ENCODE data around the gene TBC1D25.

Gene TBC1D25

DNA sequence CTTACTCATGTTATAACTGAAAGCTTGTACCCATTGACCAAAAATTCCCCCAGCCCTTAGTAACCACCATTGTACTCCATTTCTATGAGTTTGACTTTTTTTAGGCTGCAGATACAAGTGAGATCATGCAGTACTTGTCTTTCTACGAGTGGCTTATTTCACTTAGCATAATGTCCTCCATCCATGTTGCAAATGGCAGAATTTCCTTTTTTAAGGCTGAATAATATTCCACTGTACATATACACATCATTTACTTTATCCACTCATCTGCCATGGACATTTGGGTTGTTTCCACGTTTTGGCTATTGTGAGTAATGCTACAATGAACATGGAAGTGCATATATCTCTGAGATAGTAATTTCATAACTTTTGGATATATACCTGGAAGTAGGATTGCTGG is 45.2 kb downstream of the TBC1D25 start:
- Histone ChIP-seq H3K27ac (ENCODE audit: low read depth, low read length) (no peak overlapping the region), H3K4me3 (ENCODE audit: low read depth, low read length) (no peak overlapping the region), H3K9me3 (ENCODE audit: control insufficient read depth, insufficient read depth, low read length) (peaks cover 9% of the 10 kb centered on the region), H3K4me1 (ENCODE audit: control insufficient read depth, insufficient read depth, low read length) (no peaks in the 10 kb centered on the region), H3K36me3 (ENCODE audit: control insufficient read depth, insufficient read depth, low read length) (0 out of 2 replicates have a peak, but pooled peaks cover 2% of the 10 kb centered on the region), H3K9ac (ENCODE audit: low read depth, low read length) (no peak overlapping the region), H3K27me3 (ENCODE audit: control insufficient read depth, insufficient read depth, low read length) (no peaks in the 10 kb centered on the region)

DNA sequence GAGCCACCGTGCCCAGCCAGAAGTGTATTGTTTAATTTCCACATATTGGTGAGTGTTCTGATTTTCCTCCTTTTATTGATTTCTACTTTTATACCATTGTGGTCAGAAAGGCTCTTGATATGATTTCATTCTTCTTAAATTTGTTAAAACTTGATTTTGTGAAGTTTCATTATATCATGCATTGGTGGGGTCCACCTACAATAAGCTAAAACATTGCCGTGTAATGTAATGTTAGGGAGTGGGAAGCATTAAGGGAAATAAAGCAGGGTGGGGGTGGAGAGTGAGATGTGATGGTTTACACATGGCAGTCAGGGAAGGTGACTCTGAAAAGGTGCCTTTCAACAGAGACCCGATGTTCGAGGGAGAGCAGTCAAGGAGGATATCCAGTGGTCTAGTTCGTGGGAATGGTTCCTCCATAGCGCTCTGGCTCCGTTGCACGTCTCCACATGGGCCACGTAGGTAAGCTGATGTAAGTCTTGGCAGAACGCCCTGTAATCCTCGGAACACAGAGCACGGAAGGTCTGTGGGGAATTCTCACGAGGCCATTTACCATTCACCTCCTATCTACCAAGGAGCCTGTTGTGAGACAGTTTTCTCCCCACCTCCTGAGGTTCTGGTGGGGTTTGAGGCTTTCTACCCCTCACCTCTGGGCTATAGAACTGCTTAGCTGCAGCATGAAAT is 50.1 kb downstream of the TBC1D25 start:
- Histone ChIP-seq H3K27ac (ENCODE audit: low read depth, low read length) (no peak overlapping the region), H3K4me3 (ENCODE audit: low read depth, low read length) (no peak overlapping the region), H3K27me3 (ENCODE audit: control insufficient read depth, insufficient read depth, low read length) (no peaks in the 10 kb centered on the region), H3K9me3 (ENCODE audit: control insufficient read depth, insufficient read depth, low read length) (peaks cover 18% of the 10 kb centered on the region), H3K9ac (ENCODE audit: low read depth, low read length) (no peak overlapping the region), H3K36me3 (ENCODE audit: control insufficient read depth, insufficient read depth, low read length) (no peaks in the 10 kb centered on the region), H3K4me1 (ENCODE audit: control insufficient read depth, insufficient read depth, low read length) (no peaks in the 10 kb centered on the region)

DNA sequence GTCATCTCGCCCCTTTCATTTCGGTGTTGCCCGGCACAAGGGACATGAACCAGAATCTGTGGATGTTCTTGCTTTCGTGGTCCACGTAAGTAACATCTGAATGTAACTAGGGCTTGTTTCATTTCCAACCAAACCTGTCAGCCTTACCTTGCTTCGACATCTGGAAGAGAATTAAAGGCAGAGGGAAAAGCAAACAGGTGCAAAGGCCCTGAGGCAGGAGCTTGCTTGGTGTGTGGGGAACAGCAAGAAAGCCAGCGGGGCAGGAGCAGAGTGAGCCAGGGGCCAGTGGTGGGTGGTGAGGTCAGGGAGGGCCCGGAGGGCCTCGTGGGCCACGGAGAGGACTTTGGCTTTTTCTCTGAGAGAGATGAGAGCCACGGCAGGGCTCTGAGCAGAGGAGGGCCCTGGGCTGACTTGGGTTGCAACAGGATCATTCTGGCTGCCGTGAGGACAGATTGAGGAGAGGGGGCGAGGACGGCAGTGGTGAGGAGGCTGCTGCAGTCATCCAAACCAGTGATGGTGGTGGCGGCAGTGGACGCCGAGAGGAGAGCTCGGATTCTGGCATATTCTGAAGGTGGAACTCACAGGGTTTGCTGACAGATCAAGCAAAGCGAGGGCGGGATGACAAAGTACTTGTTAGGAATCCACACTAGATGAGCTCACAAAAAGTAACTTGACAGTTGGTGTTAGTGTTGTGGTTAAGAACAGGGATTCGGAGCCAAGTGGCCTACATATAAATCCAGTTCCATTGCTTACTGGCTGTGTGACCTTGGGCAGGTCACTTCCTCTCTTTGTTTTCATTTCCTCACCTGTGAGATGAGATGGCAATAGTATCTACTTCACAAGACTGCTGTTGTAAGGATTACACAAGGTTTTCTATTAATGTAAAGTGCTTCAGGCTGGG is 50.9 kb downstream of the TBC1D25 start:
- H3K27ac ChIP-seq (ENCODE audit: low read depth, low read length) = no peak overlapping the region
- H3K9me3 ChIP-seq (ENCODE audit: control insufficient read depth, insufficient read depth, low read length) = peaks cover 20% of the 10 kb centered on the region
- H3K4me3 ChIP-seq (ENCODE audit: low read depth, low read length) = no peak overlapping the region
- no peaks in the 10 kb centered on the region for H3K4me1 ChIP-seq (ENCODE audit: control insufficient read depth, insufficient read depth, low read length)
- H3K27me3 ChIP-seq (ENCODE audit: control insufficient read depth, insufficient read depth, low read length) = no peaks in the 10 kb centered on the region
- H3K9ac ChIP-seq (ENCODE audit: low read depth, low read length) = no peak overlapping the region
- H3K36me3 ChIP-seq (ENCODE audit: control insufficient read depth, insufficient read depth, low read length) = no peaks in the 10 kb centered on the region

DNA sequence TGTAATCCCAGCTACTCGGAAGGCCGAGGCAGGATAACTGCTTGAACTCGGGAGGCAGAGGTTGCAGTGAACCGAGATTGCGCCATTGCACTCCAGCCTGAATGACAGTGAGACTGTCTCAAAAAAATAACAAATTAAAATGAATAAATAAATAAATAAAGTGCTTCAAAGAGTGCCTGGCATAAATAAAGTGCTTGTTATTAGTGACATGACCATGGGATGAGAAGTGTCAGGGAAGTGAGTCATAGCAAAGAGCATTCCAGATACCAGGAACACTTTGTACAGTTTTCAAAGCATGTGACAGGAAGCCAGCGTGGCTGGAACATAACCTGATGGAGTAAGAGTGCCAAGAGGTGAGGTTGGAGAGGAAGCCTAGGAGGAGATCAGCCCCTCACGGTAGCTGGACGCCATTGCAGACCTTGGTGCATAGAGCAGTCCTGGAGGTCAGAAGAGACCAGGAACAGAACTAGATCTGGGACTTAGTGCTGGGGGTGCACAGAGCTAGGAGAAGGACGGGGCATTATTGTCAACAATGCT is 51.8 kb downstream of the TBC1D25 start:
- Histone ChIP-seq H3K9me3 (ENCODE audit: control insufficient read depth, insufficient read depth, low read length) (peaks cover 20% of the 10 kb centered on the region), H3K27ac (ENCODE audit: low read depth, low read length) (no peak overlapping the region), H3K4me1 (ENCODE audit: control insufficient read depth, insufficient read depth, low read length) (no peaks in the 10 kb centered on the region), H3K9ac (ENCODE audit: low read depth, low read length) (no peak overlapping the region), H3K27me3 (ENCODE audit: control insufficient read depth, insufficient read depth, low read length) (no peaks in the 10 kb centered on the region), H3K4me3 (ENCODE audit: low read depth, low read length) (no peak overlapping the region), H3K36me3 (ENCODE audit: control insufficient read depth, insufficient read depth, low read length) (no peaks in the 10 kb centered on the region)

DNA sequence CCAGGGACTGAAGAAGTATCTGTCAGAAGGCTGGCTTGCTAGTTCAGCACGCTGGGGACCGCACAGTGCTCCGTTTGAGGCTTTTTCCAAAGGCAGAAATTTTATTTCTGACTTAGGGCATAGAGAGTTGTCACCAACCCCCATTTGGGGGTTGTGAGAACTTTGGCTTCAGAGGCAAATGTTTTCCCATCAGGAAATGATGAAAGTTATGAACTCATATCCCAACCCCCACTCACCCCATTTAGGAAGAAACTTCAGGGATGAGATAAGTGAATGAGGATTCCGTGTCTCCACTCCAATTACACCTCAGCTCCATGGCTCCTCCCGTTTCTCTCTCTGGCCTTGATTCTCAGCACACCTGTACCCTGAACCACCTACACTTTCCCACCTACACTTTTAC is 53.5 kb downstream of the TBC1D25 start:
- no peak overlapping the region for H3K4me3 ChIP-seq (ENCODE audit: low read depth, low read length)
- H3K4me1 ChIP-seq (ENCODE audit: control insufficient read depth, insufficient read depth, low read length) = no peaks in the 10 kb centered on the region
- H3K9me3 ChIP-seq (ENCODE audit: control insufficient read depth, insufficient read depth, low read length) = peaks cover 17% of the 10 kb centered on the region
- H3K9ac ChIP-seq (ENCODE audit: low read depth, low read length) = no peak overlapping the region
- no peak overlapping the region for H3K27ac ChIP-seq (ENCODE audit: low read depth, low read length)
- H3K27me3 ChIP-seq (ENCODE audit: control insufficient read depth, insufficient read depth, low read length) = no peaks in the 10 kb centered on the region
- H3K36me3 ChIP-seq (ENCODE audit: control insufficient read depth, insufficient read depth, low read length) = no peaks in the 10 kb centered on the region

DNA sequence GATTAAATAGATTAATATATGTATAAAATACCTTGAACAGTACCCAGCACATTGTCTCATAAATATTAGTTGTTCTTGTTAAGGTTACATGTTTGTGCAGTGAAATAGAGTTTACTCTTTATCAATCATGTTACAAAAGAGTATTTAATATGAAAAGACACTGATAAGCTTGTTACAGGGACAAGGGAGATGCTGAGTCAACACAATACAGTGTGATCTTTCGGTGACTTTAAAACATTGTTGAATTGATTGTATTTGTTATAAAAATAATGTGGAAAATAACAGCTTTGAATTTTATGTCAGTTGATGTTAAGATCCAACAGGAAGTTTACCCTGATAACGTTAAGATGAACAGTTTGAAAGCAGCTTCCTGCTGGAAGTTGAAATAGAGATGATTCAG is 56.4 kb downstream of the TBC1D25 start:
- no peaks in the 10 kb centered on the region for H3K27me3 ChIP-seq (ENCODE audit: control insufficient read depth, insufficient read depth, low read length)
- peaks cover 32% of the 10 kb centered on the region for H3K9me3 ChIP-seq (ENCODE audit: control insufficient read depth, insufficient read depth, low read length)
- peaks cover 11% of the 10 kb centered on the region; the same call in 1 of the 2 replicates for H3K36me3 ChIP-seq (ENCODE audit: control insufficient read depth, insufficient read depth, low read length)
- no peak overlapping the region for H3K9ac ChIP-seq (ENCODE audit: low read depth, low read length)
- H3K27ac ChIP-seq (ENCODE audit: low read depth, low read length) = no peak overlapping the region
- H3K4me1 ChIP-seq (ENCODE audit: control insufficient read depth, insufficient read depth, low read length) = no peaks in the 10 kb centered on the region
- H3K4me3 ChIP-seq (ENCODE audit: low read depth, low read length) = no peak overlapping the region

DNA sequence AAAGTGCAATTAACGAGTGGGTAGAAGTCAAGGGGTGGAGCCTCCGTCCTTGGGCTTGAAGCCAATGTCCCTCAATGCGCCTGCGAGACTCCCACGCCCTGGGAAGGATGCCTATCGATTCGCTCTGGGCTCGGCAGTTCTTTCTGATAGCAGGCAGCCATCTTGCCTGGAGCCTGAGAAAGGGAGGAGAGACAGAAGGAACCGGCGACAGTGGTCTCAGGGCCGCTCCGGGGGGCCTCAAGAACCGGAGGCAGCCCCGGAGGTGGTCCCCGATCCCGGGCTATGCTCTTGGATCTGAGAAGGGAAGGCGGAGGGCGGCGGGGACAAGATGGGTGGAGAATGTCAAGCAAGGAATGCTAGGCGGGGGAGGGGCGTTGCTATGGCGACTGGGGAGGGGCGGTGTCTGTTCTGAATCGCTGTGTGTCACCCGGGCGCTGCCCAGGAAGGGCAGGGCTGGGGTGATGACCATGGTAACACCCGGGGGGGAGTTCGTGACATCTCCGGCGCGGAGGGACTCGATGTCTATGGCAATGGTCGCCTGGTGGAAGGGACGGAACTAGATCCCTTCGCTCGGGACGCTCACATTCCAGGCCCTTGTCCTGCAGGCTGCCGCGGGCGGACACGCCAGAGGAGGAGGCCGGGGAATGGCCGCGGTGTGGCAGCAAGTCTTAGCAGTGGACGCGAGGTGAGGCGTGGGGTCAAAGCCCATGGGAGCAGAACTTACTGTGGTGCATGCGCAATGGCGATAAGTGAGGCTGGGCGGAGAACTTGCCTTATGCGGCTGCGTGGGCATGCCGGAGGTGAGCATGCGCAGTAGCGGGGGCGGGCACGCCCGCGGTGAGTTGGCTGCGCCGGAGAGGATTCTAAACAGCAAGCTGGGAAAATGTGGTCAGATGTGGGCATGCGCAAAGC is 58.1 kb downstream of the TBC1D25 start, which contains the start of gene WDR13:
Gene WDR13 (plus strand): TSS at position 140 of the 912 bp plus-strand sequence. CDS start 505 bp downstream, at position 645.
- Histone ChIP-seq H3K27me3 (ENCODE audit: control insufficient read depth, insufficient read depth, low read length) (no peaks in the 10 kb centered on the region), H3K4me1 (ENCODE audit: control insufficient read depth, insufficient read depth, low read length) (no peaks in the 10 kb centered on the region), H3K27ac (ENCODE audit: low read depth, low read length) (peak within 1 kb of the TSS; percentile 97), H3K9me3 (ENCODE audit: control insufficient read depth, insufficient read depth, low read length) (peaks cover 33% of the 10 kb centered on the region), H3K9ac (ENCODE audit: low read depth, low read length) (peak within 1 kb of the TSS; percentile 66), H3K4me3 (ENCODE audit: low read depth, low read length) (peak within 1 kb of the TSS; percentile 93), H3K36me3 (ENCODE audit: control insufficient read depth, insufficient read depth, low read length) (peaks cover 22% of the 10 kb centered on the region)

DNA sequence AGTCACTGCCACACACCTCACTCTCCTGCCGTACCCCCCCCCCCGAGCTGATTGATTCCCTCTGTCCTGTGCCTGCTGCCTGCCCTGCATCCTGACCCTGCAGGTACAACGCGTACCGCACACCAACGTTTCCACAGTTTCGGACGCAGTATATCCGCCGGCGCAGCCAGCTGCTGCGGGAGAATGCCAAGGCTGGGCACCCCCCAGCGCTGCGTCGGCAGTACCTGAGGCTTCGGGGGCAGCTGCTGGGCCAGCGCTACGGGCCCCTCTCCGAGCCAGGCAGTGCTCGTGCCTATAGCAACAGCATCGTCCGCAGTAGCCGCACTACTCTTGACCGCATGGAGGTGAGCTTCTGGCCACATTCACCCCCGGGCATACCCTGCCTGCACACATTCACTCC is 59.1 kb downstream of the TBC1D25 start:
- Histone ChIP-seq H3K9me3 (ENCODE audit: control insufficient read depth, insufficient read depth, low read length) (peaks cover 30% of the 10 kb centered on the region), H3K9ac (ENCODE audit: low read depth, low read length) (no peak overlapping the region), H3K36me3 (ENCODE audit: control insufficient read depth, insufficient read depth, low read length) (peaks cover 22% of the 10 kb centered on the region), H3K4me1 (ENCODE audit: control insufficient read depth, insufficient read depth, low read length) (no peaks in the 10 kb centered on the region), H3K4me3 (ENCODE audit: low read depth, low read length) (peak overlapping the region; percentile 93), H3K27me3 (ENCODE audit: control insufficient read depth, insufficient read depth, low read length) (no peaks in the 10 kb centered on the region), H3K27ac (ENCODE audit: low read depth, low read length) (no peak overlapping the region)

DNA sequence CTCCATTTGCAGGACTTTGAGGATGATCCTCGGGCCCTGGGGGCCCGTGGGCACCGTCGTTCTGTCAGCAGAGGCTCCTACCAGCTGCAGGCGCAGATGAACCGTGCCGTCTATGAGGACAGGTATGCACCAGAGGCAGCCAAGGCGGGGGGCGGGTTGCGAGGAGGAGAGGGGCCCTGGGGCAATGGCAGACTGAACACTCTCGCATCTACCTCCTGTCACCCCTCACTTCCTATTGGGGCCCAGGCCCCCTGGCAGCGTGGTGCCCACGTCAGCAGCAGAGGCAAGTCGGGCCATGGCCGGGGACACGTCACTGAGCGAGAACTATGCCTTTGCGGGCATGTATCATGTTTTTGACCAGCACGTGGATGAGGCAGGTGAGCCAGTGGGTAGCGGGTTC is 59.8 kb downstream of the TBC1D25 start:
- H3K27me3 ChIP-seq (ENCODE audit: control insufficient read depth, insufficient read depth, low read length) = no peaks in the 10 kb centered on the region
- H3K9ac ChIP-seq (ENCODE audit: low read depth, low read length) = no peak overlapping the region
- no peaks in the 10 kb centered on the region for H3K4me1 ChIP-seq (ENCODE audit: control insufficient read depth, insufficient read depth, low read length)
- H3K27ac ChIP-seq (ENCODE audit: low read depth, low read length) = no peak overlapping the region
- no peak overlapping the region for H3K4me3 ChIP-seq (ENCODE audit: low read depth, low read length)
- peaks cover 22% of the 10 kb centered on the region for H3K36me3 ChIP-seq (ENCODE audit: control insufficient read depth, insufficient read depth, low read length)
- H3K9me3 ChIP-seq (ENCODE audit: control insufficient read depth, insufficient read depth, low read length) = peaks cover 29% of the 10 kb centered on the region

DNA sequence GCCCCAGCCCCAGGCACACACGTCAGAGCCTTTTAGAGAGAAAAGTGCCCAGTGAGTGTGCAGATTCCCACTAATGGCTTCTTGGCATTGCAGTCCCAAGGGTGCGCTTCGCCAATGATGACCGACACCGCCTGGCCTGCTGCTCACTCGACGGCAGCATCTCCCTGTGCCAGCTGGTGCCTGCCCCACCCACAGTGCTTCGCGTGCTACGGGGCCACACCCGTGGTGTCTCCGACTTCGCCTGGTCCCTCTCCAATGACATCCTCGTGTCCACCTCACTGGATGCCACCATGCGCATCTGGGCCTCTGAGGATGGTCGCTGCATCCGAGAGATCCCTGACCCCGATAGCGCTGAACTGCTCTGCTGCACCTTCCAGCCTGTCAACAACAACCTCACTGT is 60.7 kb downstream of the TBC1D25 start:
- Histone ChIP-seq H3K4me1 (ENCODE audit: control insufficient read depth, insufficient read depth, low read length) (no peaks in the 10 kb centered on the region), H3K9me3 (ENCODE audit: control insufficient read depth, insufficient read depth, low read length) (peaks cover 34% of the 10 kb centered on the region), H3K9ac (ENCODE audit: low read depth, low read length) (no peak overlapping the region), H3K36me3 (ENCODE audit: control insufficient read depth, insufficient read depth, low read length) (peaks cover 22% of the 10 kb centered on the region), H3K4me3 (ENCODE audit: low read depth, low read length) (no peak overlapping the region), H3K27me3 (ENCODE audit: control insufficient read depth, insufficient read depth, low read length) (no peaks in the 10 kb centered on the region), H3K27ac (ENCODE audit: low read depth, low read length) (no peak overlapping the region)

Measured in HUES48 (cell line).